Keratinocyte (primary cell): ENCODE data around the gene PCDH9. TPM values are rescaled to one million over a fixed set of nuclear protein-coding genes. Genes with fewer than 3 reads are reported as not detected.

Source experiments
- DNase-seq: peaks from one replicate; pipeline ENCODE4 v3.0.0-alpha.2; 2011; ENCODE audit warnings: low read depth, missing footprints, low spot score
- FAIRE-seq: peaks from 2 replicates; lab custom pipeline; 2011; peaks lifted over from hg19 to GRCh38; lab: Jason Lieb, UNC
- H2AFZ ChIP-seq: 2 replicates; pipeline ENCODE4 v1.6.0; 2012; ENCODE audit warnings: low read length, control low read depth, inconsistent platforms; ENCODE audit not compliant: control insufficient read depth
- H3K27ac ChIP-seq: 2 replicates; pipeline ENCODE4 v1.5.1; 2011; ENCODE audit warnings: low read length; ENCODE audit not compliant: control insufficient read depth, insufficient read depth
- H3K27me3 ChIP-seq: 3 replicates; pipeline ENCODE4 v1.6.0; 2011; ENCODE audit warnings: low read length; ENCODE audit not compliant: control insufficient read depth, insufficient read depth; ENCODE audit errors: extremely low read depth
- H3K36me3 ChIP-seq, 2 experiments: 2 replicates in 1 of 2; 3 replicates in 1 of 2; pipeline ENCODE4 v1.5.1; 2011; ENCODE audit warnings: low read length in 2 of 2, mild to moderate bottlenecking in 1 of 2; ENCODE audit not compliant: control insufficient read depth in 2 of 2, insufficient read depth in 2 of 2; ENCODE audit errors: extremely low read depth in 1 of 2
- H3K4me1 ChIP-seq: 3 replicates; pipeline ENCODE4 v1.5.1; 2011; ENCODE audit warnings: low read length; ENCODE audit not compliant: control insufficient read depth, insufficient read depth; ENCODE audit errors: extremely low read depth
- H3K4me2 ChIP-seq: 3 replicates; pipeline ENCODE4 v1.6.0; 2011; ENCODE audit warnings: low read depth, low read length; ENCODE audit not compliant: control insufficient read depth, insufficient read depth; ENCODE audit errors: extremely low read depth
- H3K4me3 ChIP-seq, 3 experiments: fragments of 200-600 bp in 1 of 3; sonication (generic) in 1 of 3; 2 replicates in 2 of 3; 3 replicates in 1 of 3; pipeline ENCODE4 v1.5.1; 2011 to 2016; ENCODE audit warnings: low read length in 3 of 3, mild to moderate bottlenecking in 3 of 3, control low read depth in 2 of 3, inconsistent platforms in 1 of 3, low read depth in 1 of 3, mixed read lengths in 1 of 3, mixed run types in 1 of 3, moderate library complexity in 1 of 3; ENCODE audit not compliant: control insufficient read depth in 2 of 3, insufficient read depth in 2 of 3; ENCODE audit errors: extremely low read depth in 1 of 3
- H3K79me2 ChIP-seq: 2 replicates; pipeline ENCODE4 v1.6.0; 2012; ENCODE audit warnings: low read length; ENCODE audit not compliant: control insufficient read depth, insufficient read depth
- H3K9ac ChIP-seq: 3 replicates; pipeline ENCODE4 v1.6.0; 2011; ENCODE audit warnings: low read length; ENCODE audit not compliant: control insufficient read depth, insufficient read depth; ENCODE audit errors: extremely low read depth
- H3K9me1 ChIP-seq: 3 replicates; pipeline ENCODE4 v1.6.0; 2011; ENCODE audit warnings: low read length; ENCODE audit not compliant: control insufficient read depth, insufficient read depth; ENCODE audit errors: extremely low read depth
- H3K9me3 ChIP-seq: 2 replicates; pipeline ENCODE4 v1.5.1; 2012; ENCODE audit warnings: low read depth, low read length; ENCODE audit not compliant: control insufficient read depth
- H4K20me1 ChIP-seq: 3 replicates; pipeline ENCODE4 v1.6.0; 2011; ENCODE audit warnings: low read length; ENCODE audit not compliant: control insufficient read depth, insufficient read depth; ENCODE audit errors: extremely low read depth
- EZH2 ChIP-seq: IDR thresholded peaks from one replicate; pipeline ENCODE4 v1.6.1; 2012; ENCODE audit warnings: inconsistent platforms, mild to moderate bottlenecking, low read length, moderate library complexity
- dilution Hi-C: fragments of 300-500 bp; cut with MboI; formaldehyde crosslinking; loops from one replicate; pipeline ENCODE4 v1.7.0; 2020; ENCODE audit warnings: low sequenced_read_pairs; ENCODE audit not compliant: extremely low pct_ligation_motif_present
- polyA plus RNA-seq, 5 experiments: library from polyadenylated mRNA; depleted of rRNA in 3 of 5; stranded (reverse) in 3 of 5; stranded (forward) in 1 of 5; unstranded in 1 of 5; fragments of >200 nt; gene quantifications; 1 replicate in 1 of 5; 2 replicates in 3 of 5; 3 replicates in 1 of 5; pipeline versions ENCODE4 v1.2.1 to v1.2.3, GENCODE V29; 2011 to 2012; ENCODE audit warnings: missing spikeins in 2 of 5, low read depth in 1 of 5, low replicate concordance in 1 of 5
- TF ChIP-seq, protein P1 (sequence below), 3 experiments: IDR thresholded peaks in 1 of 3; conservative IDR thresholded peaks in 1 of 3; optimal IDR thresholded peaks in 1 of 3; 2 replicates in 2 of 3; 3 replicates in 1 of 3; pipeline versions ENCODE3 to v1.5.1; 2011; ENCODE audit warnings: low read length in 3 of 3, mild to moderate bottlenecking in 3 of 3, moderate library complexity in 2 of 3, control low read depth in 1 of 3, inconsistent platforms in 1 of 3; ENCODE audit not compliant: insufficient read depth in 2 of 3; ENCODE audit errors: extremely low read depth in 1 of 3

Gene PCDH9
- polyA plus RNA-seq, 1 donor (not counting 4 experiments of a cell fraction or from before 2014, with no cell fraction given) = 0.21 TPM

DNA sequence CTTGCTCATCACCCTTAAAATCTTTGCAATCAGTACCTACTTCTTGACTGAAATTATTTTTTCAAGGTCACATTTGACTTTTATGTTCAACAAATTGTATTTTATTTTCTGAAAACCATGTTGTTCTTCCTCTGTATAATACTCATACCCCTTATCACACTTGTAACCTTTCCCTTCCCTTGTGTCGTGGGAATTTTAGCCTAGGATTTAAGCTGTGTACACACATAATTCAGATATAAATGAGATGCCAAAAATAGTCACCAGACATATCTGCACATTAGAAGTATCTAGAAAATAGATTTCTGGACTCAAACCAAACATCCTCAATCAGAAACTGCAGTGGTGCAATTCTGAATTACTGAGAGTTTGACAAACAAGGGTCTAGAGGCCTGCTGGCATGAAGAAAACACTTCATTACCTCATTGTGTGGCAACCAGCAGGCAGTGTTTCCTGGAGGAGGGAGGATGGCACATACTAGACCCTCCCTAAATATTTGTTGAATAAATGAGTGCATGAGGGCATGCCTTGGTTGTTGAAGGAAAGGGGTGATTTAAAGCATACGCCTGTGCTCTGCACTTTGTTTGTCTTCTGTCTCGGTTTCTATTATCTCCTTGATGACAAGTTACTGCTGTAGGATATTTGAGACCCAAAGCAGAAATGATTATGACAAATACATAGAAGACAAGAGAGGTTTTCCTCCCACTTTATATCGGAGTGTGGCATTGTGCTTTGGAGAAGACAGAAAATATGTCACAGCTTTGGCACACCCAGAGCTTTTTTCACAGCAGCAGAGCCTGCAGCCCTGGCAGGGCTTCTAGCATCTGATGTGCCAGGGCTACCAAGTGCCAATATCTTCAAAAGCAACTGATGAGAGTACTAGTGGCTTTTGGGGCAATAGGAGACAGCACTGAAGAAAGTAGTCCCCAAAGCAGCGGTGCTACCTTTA, 881.1 kb downstream of the PCDH9 start:
- H3K36me3 ChIP-seq = no peaks in the 10 kb centered on the region
- FAIRE-seq = no peak
- dilution Hi-C loops = no loop called here
- no peaks in the 10 kb centered on the region for H4K20me1 ChIP-seq
- H3K9me3 ChIP-seq = no peaks in the 10 kb centered on the region
- no peak for DNase-seq
- H3K27ac ChIP-seq = no peak overlapping the region
- no peaks in the 10 kb centered on the region for H3K9me1 ChIP-seq
- H3K27me3 ChIP-seq = no peaks in the 10 kb centered on the region
- no peak for TF ChIP-seq EZH2
- TF ChIP-seq, protein P1, sequence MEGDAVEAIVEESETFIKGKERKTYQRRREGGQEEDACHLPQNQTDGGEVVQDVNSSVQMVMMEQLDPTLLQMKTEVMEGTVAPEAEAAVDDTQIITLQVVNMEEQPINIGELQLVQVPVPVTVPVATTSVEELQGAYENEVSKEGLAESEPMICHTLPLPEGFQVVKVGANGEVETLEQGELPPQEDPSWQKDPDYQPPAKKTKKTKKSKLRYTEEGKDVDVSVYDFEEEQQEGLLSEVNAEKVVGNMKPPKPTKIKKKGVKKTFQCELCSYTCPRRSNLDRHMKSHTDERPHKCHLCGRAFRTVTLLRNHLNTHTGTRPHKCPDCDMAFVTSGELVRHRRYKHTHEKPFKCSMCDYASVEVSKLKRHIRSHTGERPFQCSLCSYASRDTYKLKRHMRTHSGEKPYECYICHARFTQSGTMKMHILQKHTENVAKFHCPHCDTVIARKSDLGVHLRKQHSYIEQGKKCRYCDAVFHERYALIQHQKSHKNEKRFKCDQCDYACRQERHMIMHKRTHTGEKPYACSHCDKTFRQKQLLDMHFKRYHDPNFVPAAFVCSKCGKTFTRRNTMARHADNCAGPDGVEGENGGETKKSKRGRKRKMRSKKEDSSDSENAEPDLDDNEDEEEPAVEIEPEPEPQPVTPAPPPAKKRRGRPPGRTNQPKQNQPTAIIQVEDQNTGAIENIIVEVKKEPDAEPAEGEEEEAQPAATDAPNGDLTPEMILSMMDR (optimal IDR thresholded peaks at IDR 0.05 in 1 of 3, IDR thresholded peaks at IDR 0.05 in 1 of 3, conservative IDR thresholded peaks at IDR 0.05 in 1 of 3; ENCODE audit: extremely low read depth in 1 of 3, insufficient read depth in 2 of 3, low read length in 3 of 3) = no peak
- no peaks in the 10 kb centered on the region for H3K79me2 ChIP-seq
- H3K9ac ChIP-seq = no peak overlapping the region
- no peak overlapping the region for H3K4me3 ChIP-seq
- no peak overlapping the region for H2AFZ ChIP-seq
- no peaks in the 10 kb centered on the region for H3K4me1 ChIP-seq
- no peak overlapping the region for H3K4me2 ChIP-seq

DNA sequence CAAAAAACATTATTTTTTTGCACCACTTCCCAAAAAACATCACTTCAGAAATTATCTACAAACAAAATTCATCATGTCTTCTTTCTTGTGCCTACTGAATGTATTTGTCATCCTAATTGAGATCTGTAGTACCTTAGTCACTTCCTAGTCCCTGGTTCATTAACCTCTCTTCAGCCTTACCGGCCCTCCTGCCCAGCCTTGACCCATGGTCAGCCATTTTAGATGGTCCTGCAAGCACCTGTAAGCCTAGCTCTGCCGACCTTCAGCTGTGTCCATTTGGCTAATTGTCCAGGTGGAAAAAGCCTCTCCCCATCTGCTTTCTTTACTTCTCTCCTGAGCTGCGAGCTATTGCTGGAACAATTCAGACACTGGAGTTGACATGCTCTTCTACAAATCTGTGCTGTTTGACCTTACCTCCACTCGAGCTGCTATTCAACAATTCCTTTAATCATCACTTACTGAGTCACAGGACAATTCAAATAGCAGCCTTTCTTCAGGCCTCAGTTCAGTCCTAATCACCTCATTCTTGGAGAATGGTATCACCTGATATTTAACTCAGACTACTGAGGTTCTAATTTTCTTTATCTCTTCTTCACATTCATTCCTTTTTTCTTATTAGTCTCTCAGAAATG, 882.5 kb downstream of the PCDH9 start:
- Histone ChIP-seq H3K27me3 (no peaks in the 10 kb centered on the region), H3K4me3 (no peak overlapping the region), H3K4me1 (no peaks in the 10 kb centered on the region), H3K4me2 (no peak overlapping the region), H4K20me1 (no peaks in the 10 kb centered on the region), H3K9me3 (no peaks in the 10 kb centered on the region), H3K27ac (no peak overlapping the region), H3K79me2 (no peaks in the 10 kb centered on the region), H2AFZ (no peak overlapping the region), H3K36me3 (no peaks in the 10 kb centered on the region), H3K9me1 (no peaks in the 10 kb centered on the region), H3K9ac (no peak overlapping the region)
- FAIRE-seq = no peak
- TF ChIP-seq EZH2 = no peak
- TF ChIP-seq, protein P1 (optimal IDR thresholded peaks at IDR 0.05 in 1 of 3, IDR thresholded peaks at IDR 0.05 in 1 of 3, conservative IDR thresholded peaks at IDR 0.05 in 1 of 3; ENCODE audit: extremely low read depth in 1 of 3, insufficient read depth in 2 of 3, low read length in 3 of 3) = no peak
- no peak for DNase-seq
- dilution Hi-C loops = no loop called here
